HL-60 (cell line): ENCODE measurements around the gene LUZP2.

Source experiments
- DNase-seq, 2 experiments: peaks; one replicate each; pipeline ENCODE4 v3.0.0-alpha.2; 2010 to 2020; ENCODE audit warnings: low read depth in 1 of 2, low spot score in 1 of 2
- H3K27ac ChIP-seq: fragments of 250-450 bp; sonication (Bioruptor Pico); replicated peaks from 2 replicates; pipeline ENCODE4 v1.5.1; 2020; ENCODE audit warnings: mild to moderate bottlenecking, moderate library complexity
- H3K27me3 ChIP-seq: fragments of 250-450 bp; sonication (Bioruptor Pico); 2 replicates; pipeline ENCODE4 v1.5.1; 2021; ENCODE audit warnings: mild to moderate bottlenecking, moderate library complexity; ENCODE audit not compliant: insufficient read depth, poor library complexity, severe bottlenecking
- H3K4me3 ChIP-seq: replicated peaks from 2 replicates; pipeline ENCODE4 v1.5.1; 2011; ENCODE audit warnings: mild to moderate bottlenecking, control low read depth, low read length; ENCODE audit not compliant: insufficient read depth
- GABPA ChIP-seq: IDR thresholded peaks from 2 replicates; pipeline ENCODE4 v1.6.1; 2012; ENCODE audit warnings: low read depth
- POLR2AphosphoS5 ChIP-seq: IDR thresholded peaks from 2 replicates; pipeline ENCODE4 v1.6.1; 2012; ENCODE audit warnings: low read depth
- SPI1 ChIP-seq: IDR thresholded peaks from 2 replicates; pipeline ENCODE4 v1.6.1; 2012; ENCODE audit warnings: low read depth, mild to moderate bottlenecking, borderline replicate concordance
- TF ChIP-seq, protein P1 (sequence below): IDR thresholded peaks from one replicate; pipeline ENCODE4 v1.5.1; 2011; ENCODE audit warnings: low read length, control low read depth, inconsistent platforms; ENCODE audit not compliant: insufficient read depth
- TF ChIP-seq, protein P2 (sequence below): IDR thresholded peaks from 2 replicates; pipeline ENCODE4 v1.6.1; 2012; ENCODE audit warnings: low read depth; ENCODE audit not compliant: insufficient replicate concordance

The LUZP2 gene

DNA sequence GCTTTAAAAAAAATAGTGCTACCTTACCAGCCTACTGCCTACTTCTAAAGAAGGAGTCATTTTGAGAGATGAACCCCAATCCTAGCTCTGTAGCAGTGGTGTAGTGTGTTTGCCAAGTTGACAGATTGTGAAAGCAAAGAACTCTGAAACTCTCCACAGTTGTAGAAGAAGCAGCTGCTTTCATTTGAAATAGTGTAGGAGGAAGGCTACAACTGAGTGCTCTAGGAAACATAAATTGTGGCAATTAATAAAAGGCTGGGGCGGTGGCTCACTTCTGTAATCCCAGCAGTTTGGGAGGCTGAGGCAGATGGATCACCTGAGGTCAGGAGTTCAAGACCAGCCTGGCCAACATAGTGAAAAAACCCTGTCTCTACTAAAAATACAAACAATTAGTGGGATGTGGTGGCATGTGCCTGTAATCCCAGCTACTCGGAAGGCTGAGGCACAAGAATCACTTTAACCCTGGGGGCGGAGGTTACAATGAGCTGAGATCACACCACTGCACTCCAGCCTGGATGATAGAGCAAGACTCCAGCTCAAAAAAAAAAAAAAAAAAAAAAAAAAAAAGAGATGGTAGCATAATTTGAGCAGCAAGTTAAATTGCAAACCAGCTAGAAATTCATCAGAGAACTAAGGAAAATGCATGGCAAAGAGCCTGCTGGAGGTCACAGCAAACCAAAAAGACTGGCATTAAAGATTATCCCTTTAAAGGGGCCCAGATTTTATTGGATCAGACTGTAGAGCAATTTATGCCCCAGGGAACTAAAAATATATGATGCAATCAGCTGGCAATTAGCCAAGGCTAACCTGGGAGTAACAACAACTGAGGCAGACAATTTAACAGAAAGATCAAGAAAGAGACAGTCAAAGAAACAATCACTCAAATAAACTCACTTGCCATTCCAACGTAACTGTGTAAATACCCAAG, 112.6 kb downstream of the LUZP2 start:
- Histone ChIP-seq H3K27me3 (no peaks in the 10 kb centered on the region), H3K4me3 (no peak overlapping the region), H3K27ac (no peak overlapping the region)
- TF ChIP-seq, protein P1, sequence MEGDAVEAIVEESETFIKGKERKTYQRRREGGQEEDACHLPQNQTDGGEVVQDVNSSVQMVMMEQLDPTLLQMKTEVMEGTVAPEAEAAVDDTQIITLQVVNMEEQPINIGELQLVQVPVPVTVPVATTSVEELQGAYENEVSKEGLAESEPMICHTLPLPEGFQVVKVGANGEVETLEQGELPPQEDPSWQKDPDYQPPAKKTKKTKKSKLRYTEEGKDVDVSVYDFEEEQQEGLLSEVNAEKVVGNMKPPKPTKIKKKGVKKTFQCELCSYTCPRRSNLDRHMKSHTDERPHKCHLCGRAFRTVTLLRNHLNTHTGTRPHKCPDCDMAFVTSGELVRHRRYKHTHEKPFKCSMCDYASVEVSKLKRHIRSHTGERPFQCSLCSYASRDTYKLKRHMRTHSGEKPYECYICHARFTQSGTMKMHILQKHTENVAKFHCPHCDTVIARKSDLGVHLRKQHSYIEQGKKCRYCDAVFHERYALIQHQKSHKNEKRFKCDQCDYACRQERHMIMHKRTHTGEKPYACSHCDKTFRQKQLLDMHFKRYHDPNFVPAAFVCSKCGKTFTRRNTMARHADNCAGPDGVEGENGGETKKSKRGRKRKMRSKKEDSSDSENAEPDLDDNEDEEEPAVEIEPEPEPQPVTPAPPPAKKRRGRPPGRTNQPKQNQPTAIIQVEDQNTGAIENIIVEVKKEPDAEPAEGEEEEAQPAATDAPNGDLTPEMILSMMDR: no peak
- TF ChIP-seq SPI1 (no peak), GABPA (no peak), POLR2AphosphoS5 (no peak)
- TF ChIP-seq, protein P2, sequence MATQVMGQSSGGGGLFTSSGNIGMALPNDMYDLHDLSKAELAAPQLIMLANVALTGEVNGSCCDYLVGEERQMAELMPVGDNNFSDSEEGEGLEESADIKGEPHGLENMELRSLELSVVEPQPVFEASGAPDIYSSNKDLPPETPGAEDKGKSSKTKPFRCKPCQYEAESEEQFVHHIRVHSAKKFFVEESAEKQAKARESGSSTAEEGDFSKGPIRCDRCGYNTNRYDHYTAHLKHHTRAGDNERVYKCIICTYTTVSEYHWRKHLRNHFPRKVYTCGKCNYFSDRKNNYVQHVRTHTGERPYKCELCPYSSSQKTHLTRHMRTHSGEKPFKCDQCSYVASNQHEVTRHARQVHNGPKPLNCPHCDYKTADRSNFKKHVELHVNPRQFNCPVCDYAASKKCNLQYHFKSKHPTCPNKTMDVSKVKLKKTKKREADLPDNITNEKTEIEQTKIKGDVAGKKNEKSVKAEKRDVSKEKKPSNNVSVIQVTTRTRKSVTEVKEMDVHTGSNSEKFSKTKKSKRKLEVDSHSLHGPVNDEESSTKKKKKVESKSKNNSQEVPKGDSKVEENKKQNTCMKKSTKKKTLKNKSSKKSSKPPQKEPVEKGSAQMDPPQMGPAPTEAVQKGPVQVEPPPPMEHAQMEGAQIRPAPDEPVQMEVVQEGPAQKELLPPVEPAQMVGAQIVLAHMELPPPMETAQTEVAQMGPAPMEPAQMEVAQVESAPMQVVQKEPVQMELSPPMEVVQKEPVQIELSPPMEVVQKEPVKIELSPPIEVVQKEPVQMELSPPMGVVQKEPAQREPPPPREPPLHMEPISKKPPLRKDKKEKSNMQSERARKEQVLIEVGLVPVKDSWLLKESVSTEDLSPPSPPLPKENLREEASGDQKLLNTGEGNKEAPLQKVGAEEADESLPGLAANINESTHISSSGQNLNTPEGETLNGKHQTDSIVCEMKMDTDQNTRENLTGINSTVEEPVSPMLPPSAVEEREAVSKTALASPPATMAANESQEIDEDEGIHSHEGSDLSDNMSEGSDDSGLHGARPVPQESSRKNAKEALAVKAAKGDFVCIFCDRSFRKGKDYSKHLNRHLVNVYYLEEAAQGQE: no peak
- DNase-seq: no peak

DNA sequence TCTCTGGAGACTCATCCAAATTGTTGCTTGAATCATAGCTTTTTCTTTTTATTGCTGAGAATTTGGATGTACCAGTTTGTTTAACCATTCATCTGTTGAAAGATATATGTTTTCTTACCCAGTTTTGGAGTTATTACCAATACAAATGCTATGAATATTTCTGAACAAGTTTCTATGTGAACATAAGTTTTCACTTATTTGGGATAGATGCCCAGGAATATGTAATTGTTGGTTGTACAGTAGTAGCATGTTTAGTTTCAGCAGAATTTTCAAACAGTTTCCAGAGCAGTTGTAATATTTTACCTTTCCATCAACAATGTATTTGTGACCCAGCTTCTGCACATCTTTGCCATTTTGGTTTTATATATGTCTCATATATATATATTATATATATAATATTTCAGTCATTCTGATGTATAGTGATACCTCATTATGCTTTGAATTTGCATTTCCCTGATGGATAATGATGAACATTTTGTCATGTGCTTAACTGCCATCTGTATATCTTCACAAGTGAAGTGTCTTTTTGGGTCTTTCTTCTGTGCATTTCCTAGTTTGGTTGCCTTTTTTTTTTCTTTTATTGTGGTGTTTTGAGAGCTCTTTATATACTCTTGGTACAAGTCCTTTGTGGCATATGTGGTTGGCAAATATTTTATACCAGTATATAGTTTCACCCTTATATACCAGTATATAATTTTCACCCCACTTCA, 118.8 kb downstream of the LUZP2 start:
- TF ChIP-seq, protein P1: no peak
- TF ChIP-seq POLR2AphosphoS5: no peak
- TF ChIP-seq SPI1: no peak
- no peak for TF ChIP-seq GABPA
- TF ChIP-seq, protein P2: no peak
- Histone ChIP-seq H3K27me3 (no peaks in the 10 kb centered on the region), H3K4me3 (no peak overlapping the region), H3K27ac (no peak overlapping the region)
- no peak for DNase-seq

DNA sequence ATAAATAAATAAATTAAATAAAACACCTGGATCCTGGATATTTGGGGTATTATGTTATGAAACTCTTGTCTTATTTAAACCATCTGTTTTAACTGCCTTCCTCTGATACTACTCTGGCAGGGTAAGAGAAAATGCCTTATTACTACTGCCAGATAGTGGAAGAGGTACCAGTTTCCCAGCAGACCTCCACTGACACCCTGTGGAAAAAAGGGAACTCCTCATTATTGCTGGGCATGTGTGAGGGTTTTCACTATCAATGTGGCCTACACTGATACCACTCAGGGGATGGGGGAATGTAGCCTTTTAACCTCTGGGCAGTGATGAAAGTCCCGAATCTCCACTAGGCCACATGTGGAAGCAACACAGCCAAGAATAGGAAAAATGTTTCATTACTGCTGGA, 121.0 kb downstream of the LUZP2 start:
- no peak for DNase-seq
- Histone ChIP-seq H3K4me3 (no peak overlapping the region), H3K27me3 (no peaks in the 10 kb centered on the region), H3K27ac (no peak overlapping the region)
- TF ChIP-seq, protein P2: no peak
- TF ChIP-seq SPI1 (no peak), GABPA (no peak), POLR2AphosphoS5 (no peak)
- TF ChIP-seq, protein P1: no peak
